C4-2B (cell line): ENCODE measurements around the gene GGTA1.

Experiments used
- H3K27ac ChIP-seq: fragments of 450-650 bp; 2 replicates; pipeline ENCODE4 v1.5.1; 2017
- ZFX ChIP-seq: fragments of 450-650 bp; IDR thresholded peaks from 2 replicates; pipeline ENCODE4 v1.6.1; 2017
- TF ChIP-seq, protein P1 (sequence below): fragments of 450-650 bp; conservative IDR thresholded peaks from 2 replicates; pipeline ENCODE4 v1.5.1; 2017; ENCODE audit warnings: mild to moderate bottlenecking

Gene GGTA1

GRCh38 chr9:121427899-121428298 lies 71.7 kb downstream of the GGTA1 start:
- H3K27ac ChIP-seq, result no peak overlapping the region
- no peak for TF ChIP-seq ZFX

DNA sequence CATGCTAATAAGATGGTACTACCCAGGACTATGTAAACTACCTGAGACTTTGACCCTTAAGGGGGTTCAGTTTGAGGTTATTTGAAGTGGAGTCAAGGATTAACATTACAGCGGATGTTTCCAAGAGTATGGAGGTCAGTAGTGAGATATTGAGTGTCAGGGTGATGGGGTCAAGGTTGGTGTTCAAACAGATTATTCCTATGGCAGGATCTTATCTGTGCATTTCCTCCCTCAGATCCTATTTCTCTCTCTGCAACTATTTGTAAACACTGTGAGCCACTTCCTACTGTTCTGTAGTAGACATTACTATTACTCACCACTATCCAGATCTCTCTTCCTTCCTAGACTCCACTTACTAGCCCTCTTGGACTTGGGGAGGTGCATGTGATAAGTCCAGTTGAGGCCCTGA lies 75.6 kb downstream of the GGTA1 start:
- TF ChIP-seq, protein P1, sequence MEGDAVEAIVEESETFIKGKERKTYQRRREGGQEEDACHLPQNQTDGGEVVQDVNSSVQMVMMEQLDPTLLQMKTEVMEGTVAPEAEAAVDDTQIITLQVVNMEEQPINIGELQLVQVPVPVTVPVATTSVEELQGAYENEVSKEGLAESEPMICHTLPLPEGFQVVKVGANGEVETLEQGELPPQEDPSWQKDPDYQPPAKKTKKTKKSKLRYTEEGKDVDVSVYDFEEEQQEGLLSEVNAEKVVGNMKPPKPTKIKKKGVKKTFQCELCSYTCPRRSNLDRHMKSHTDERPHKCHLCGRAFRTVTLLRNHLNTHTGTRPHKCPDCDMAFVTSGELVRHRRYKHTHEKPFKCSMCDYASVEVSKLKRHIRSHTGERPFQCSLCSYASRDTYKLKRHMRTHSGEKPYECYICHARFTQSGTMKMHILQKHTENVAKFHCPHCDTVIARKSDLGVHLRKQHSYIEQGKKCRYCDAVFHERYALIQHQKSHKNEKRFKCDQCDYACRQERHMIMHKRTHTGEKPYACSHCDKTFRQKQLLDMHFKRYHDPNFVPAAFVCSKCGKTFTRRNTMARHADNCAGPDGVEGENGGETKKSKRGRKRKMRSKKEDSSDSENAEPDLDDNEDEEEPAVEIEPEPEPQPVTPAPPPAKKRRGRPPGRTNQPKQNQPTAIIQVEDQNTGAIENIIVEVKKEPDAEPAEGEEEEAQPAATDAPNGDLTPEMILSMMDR, result no peak
- TF ChIP-seq ZFX, result no peak
- no peak overlapping the region for H3K27ac ChIP-seq

DNA sequence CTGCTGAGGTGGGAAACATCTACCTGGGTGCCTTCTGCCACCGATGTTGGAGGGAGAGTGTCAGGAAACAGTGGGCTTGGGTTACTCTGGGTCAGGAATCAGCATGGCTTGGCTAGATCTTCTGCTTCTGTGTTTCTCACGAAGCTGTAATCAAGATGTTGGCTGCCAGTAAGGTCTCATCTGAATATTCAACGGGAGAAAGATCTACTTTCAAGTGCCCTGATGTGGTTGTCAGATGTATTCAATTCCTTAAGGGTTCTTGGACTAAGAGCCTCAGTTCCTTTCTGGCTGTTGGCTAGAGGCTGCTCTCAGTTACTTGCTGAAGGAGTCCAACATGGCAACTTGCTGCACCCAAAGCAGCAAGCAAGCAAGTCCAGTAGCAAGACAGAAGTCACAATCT lies 87.7 kb downstream of the GGTA1 start:
- H3K27ac ChIP-seq, result no peak overlapping the region
- TF ChIP-seq, protein P1, result no peak
- TF ChIP-seq ZFX, result no peak

DNA sequence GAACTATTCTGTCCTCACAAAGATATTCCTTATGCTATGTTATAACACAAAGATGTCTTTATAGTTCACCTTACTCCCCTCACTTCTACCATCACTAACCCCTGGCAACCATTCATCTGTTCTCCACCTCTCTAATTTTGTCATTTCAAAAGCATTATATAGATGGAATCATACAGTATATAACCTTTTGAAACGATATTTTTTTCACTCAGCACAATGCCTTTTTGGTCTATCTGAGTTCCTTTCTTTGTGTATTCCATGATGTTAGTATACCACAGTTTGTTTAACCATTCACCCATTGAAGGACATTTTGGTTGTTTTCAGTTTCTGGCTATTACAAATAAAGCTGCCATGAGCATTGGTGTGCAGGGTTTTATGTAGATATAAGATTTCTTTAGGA lies 93.7 kb downstream of the GGTA1 start:
- no peak overlapping the region for H3K27ac ChIP-seq
- TF ChIP-seq, protein P1, result no peak
